Breast epithelium (tissue), 4 donors: Measurements from ENCODE around the gene CIDEB. TPM values are rescaled to one million over a fixed set of nuclear protein-coding genes. Genes with fewer than 3 reads are reported as not detected.

Source experiments
- DNase-seq, 2 donors: peaks; one replicate each; pipeline ENCODE4 v3.0.0-alpha.2; 2019; ENCODE audit warnings: low spot score in 2 of 2
- H3K27ac ChIP-seq, 2 donors: fragments of 200-600 bp; sonication (generic) in 1 of 2; one replicate each; pipeline ENCODE4 v1.5.1; 2016 to 2019; ENCODE audit warnings: mild to moderate bottlenecking in 1 of 2
- H3K27me3 ChIP-seq, 2 donors: fragments of 200-600 bp; sonication (generic) in 1 of 2; one replicate each; pipeline versions ENCODE4 v1.5.1 to v1.6.0; 2017 to 2019; ENCODE audit warnings: control low read depth in 1 of 2, mild to moderate bottlenecking in 1 of 2
- H3K36me3 ChIP-seq: fragments of 200-600 bp; one replicate; pipeline ENCODE4 v1.5.1; 2019
- H3K4me1 ChIP-seq, 2 donors: fragments of 200-600 bp; sonication (generic); one replicate each; pipeline ENCODE4 v1.5.1; 2016 to 2019; ENCODE audit warnings: control low read depth in 1 of 2
- H3K4me3 ChIP-seq, 3 donors: fragments of 200-600 bp; sonication (generic); 1 replicate in 2 of 3; 2 replicates in 1 of 3; pipeline ENCODE4 v1.5.1; 2016 to 2019; ENCODE audit warnings: mild to moderate bottlenecking in 3 of 3, moderate library complexity in 2 of 3
- H3K9me3 ChIP-seq, 2 donors: fragments of 200-600 bp; sonication (generic) in 1 of 2; one replicate each; pipeline ENCODE4 v1.5.1; 2016 to 2019; ENCODE audit warnings: control low read depth in 1 of 2
- CTCF ChIP-seq, 3 donors: fragments of 450-650 bp; IDR thresholded peaks; one replicate each; pipeline ENCODE4 v1.5.1; 2016 to 2017; ENCODE audit warnings: antibody characterized with exemption in 3 of 3, mild to moderate bottlenecking in 3 of 3, moderate library complexity in 3 of 3
- POLR2A ChIP-seq: fragments of 450-650 bp; IDR thresholded peaks from one replicate; pipeline ENCODE4 v1.6.1; 2016; ENCODE audit warnings: antibody characterized with exemption, mild to moderate bottlenecking, moderate library complexity
- POLR2AphosphoS5 ChIP-seq, 3 donors: sonication (generic); formaldehyde crosslinking; IDR thresholded peaks; one replicate each; pipeline ENCODE4 v1.6.1; 2017; ENCODE audit warnings: antibody characterized with exemption in 3 of 3
- intact Hi-C: fragments of 100-400 bp; cut with DNase I; formaldehyde crosslinking; loops from one replicate; pipeline ENCODE4 v1.15.1; 2023; ENCODE audit warnings: low total_unique reads
- total RNA-seq, 3 donors: library from RNA; depleted of rRNA; stranded (reverse); fragments of >200 nt; gene quantifications; one replicate each; pipeline ENCODE4 v1.1.0, GENCODE V29; 2016

CIDEB gene
- total RNA-seq, 3 donors from 2014 or later = 8.0 to 14.4 (median 10.4) TPM

- no peak for DNase-seq
- TF ChIP-seq POLR2A = no peak
- no peak for TF ChIP-seq POLR2AphosphoS5 (IDR thresholded peaks at IDR 0.05)
- TF ChIP-seq CTCF (IDR thresholded peaks at IDR 0.05) = no peak
- H3K27ac ChIP-seq = peak overlapping the region in 1 of 2 donors; percentile 80
- intact Hi-C loops = no loop called here
- H3K36me3 ChIP-seq = no peaks in the 10 kb centered on the region
- peaks cover 2 to 6% of the 10 kb centered on the region in 2 donors for H3K4me1 ChIP-seq
- peak overlapping the region in 1 of 3 donors; percentile 27 for H3K4me3 ChIP-seq
- no peaks in the 10 kb centered on the region for H3K9me3 ChIP-seq
- no peaks in the 10 kb centered on the region for H3K27me3 ChIP-seq
Measured at GRCh38 chr14:24315807-24316596, 8.2 kb upstream of the CIDEB start.

GRCh38 chr14:24315243-24315806, 7.5 kb upstream of the CIDEB start:
- no peak overlapping the region for H3K4me3 ChIP-seq
- TF ChIP-seq POLR2A (no peak), POLR2AphosphoS5 (IDR thresholded peaks at IDR 0.05) (no peak), CTCF (IDR thresholded peaks at IDR 0.05) (no peak)

GRCh38 chr14:24314377-24315193, 6.8 kb upstream of the CIDEB start:
- H3K9me3 ChIP-seq = no peaks in the 10 kb centered on the region
- H3K36me3 ChIP-seq = no peaks in the 10 kb centered on the region
- peak overlapping the region in 1 of 2 donors; percentile 80 for H3K27ac ChIP-seq
- DNase-seq = no peak
- H3K4me3 ChIP-seq = no peak overlapping the region
- peaks cover 10 to 14% of the 10 kb centered on the region in 2 donors for H3K4me1 ChIP-seq
- H3K27me3 ChIP-seq = no peaks in the 10 kb centered on the region
- intact Hi-C loops = no loop called here
- no peak for TF ChIP-seq POLR2A
- TF ChIP-seq POLR2AphosphoS5 (IDR thresholded peaks at IDR 0.05) = no peak
- no peak for TF ChIP-seq CTCF (IDR thresholded peaks at IDR 0.05)

More at GRCh38 chr14:24315243-24315806, 7.5 kb upstream of the CIDEB start:
- DNase-seq = no peak
- Histone ChIP-seq H3K27me3 (no peaks in the 10 kb centered on the region), H3K9me3 (no peaks in the 10 kb centered on the region), H3K4me1 (peaks cover 3 to 6% of the 10 kb centered on the region in 2 donors), H3K27ac (peak overlapping the region in 1 of 2 donors; percentile 80), H3K36me3 (no peaks in the 10 kb centered on the region)
- intact Hi-C loops = no loop called here

DNA sequence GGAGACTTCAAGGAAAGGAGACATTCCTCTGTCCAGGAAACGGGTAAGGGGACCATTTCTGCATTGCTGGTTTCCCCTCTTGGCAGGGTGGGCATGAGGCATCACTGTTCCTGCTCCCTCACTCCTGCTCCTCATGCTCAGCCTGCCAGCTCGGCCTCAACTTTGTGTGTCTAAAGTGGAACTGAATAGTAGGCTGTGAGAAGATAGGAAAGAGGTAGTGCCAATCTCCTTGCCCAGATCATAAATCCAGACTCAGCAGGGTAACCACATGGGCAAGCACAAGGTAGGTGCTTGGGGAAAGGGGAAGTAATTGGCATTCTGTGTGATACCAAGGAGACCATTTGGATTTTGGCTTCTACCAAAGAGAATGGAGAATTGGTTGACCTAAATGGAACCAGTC, 6.1 kb upstream of the CIDEB start:
- H3K4me1 ChIP-seq = peaks cover 14 to 19% of the 10 kb centered on the region in 2 donors
- peak overlapping the region in 1 of 2 donors; percentile 36 for H3K27ac ChIP-seq
- no peaks in the 10 kb centered on the region for H3K9me3 ChIP-seq
- H3K27me3 ChIP-seq = no peaks in the 10 kb centered on the region
- TF ChIP-seq POLR2A = no peak
- no peak for TF ChIP-seq POLR2AphosphoS5 (IDR thresholded peaks at IDR 0.05)
- no peak for TF ChIP-seq CTCF (IDR thresholded peaks at IDR 0.05)
- DNase-seq = no peak
- H3K36me3 ChIP-seq = no peaks in the 10 kb centered on the region
- no peak overlapping the region for H3K4me3 ChIP-seq
- intact Hi-C loops = no loop called here
